ENCODE data around the gene GSG1L. TPM values are rescaled to one million over a fixed set of nuclear protein-coding genes. Genes with fewer than 3 reads are reported as not detected.

Gene GSG1L
- total RNA-seq, 2 donors from 2014 or later: 13.9 to 34.7 TPM

DNA sequence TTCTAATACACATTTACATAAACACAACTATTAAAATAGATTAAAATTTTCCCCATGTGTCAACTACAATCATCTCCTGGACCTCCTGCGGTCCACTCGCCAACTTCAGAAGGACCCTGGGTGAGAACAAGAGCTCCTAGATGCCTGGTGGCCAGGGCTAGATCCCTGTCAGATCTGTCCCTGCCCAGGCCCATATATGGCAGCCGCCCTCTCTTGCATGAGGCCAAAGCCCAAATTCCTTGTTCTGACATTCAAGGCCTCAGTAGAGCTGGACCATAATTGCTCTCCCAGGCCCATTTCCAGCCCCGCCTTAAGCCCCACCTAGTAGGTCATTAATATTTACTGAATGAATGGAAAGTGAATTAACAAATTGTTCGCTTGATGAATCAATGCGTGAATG lies 275.8 kb downstream of the GSG1L start:
- no peak overlapping the region for H3K27ac ChIP-seq
- H3K4me3 ChIP-seq: no peak overlapping the region
- no peak for DNase-seq (ENCODE audit: low spot score)
- H3K27me3 ChIP-seq: no peaks in the 10 kb centered on the region
- H3K4me1 ChIP-seq: no peaks in the 10 kb centered on the region
- H3K9me3 ChIP-seq: no peaks in the 10 kb centered on the region
- no peaks in the 10 kb centered on the region for H3K36me3 ChIP-seq
- TF ChIP-seq, protein P1, sequence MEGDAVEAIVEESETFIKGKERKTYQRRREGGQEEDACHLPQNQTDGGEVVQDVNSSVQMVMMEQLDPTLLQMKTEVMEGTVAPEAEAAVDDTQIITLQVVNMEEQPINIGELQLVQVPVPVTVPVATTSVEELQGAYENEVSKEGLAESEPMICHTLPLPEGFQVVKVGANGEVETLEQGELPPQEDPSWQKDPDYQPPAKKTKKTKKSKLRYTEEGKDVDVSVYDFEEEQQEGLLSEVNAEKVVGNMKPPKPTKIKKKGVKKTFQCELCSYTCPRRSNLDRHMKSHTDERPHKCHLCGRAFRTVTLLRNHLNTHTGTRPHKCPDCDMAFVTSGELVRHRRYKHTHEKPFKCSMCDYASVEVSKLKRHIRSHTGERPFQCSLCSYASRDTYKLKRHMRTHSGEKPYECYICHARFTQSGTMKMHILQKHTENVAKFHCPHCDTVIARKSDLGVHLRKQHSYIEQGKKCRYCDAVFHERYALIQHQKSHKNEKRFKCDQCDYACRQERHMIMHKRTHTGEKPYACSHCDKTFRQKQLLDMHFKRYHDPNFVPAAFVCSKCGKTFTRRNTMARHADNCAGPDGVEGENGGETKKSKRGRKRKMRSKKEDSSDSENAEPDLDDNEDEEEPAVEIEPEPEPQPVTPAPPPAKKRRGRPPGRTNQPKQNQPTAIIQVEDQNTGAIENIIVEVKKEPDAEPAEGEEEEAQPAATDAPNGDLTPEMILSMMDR (IDR thresholded peaks at IDR 0.05): no peak

DNA sequence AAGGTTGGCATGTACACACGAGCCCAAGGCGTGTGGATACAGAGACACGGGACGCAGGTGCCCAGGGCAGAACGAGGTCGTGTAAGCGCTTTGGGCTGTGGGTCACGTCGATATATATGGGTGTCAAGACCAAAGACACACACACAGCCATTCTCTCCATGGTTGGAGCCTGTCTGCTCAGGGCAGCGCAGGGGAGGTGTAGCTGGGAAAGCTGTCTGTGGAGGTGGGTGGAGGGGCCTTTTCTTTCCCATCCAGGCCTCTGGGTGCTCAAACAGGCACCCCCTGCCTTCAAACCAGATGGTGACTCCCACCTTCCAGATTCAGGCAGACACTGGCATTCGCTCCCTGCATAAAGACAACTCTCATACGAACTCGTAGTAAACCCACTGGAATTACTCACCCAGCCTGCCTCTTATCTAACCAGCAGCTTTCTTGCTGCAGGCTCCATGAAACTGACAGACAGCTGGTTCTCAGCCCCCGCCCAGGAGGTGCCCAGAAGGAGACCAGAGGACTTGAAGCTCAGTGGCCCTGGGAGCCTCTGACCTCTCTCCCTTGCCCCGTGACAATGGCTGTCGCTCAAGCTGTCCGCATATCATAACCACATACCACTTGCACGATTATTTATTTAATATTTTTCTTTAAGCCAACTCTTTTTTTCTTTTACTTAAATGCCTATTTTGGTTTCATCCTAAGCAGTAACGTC lies 276.4 kb downstream of the GSG1L start:
- Histone ChIP-seq H3K9me3 (no peaks in the 10 kb centered on the region), H3K4me1 (no peaks in the 10 kb centered on the region), H3K27me3 (no peaks in the 10 kb centered on the region), H3K27ac (no peak overlapping the region), H3K4me3 (no peak overlapping the region), H3K36me3 (no peaks in the 10 kb centered on the region)
- TF ChIP-seq, protein P1 (IDR thresholded peaks at IDR 0.05): no peak
- DNase-seq (ENCODE audit: low spot score): no peak

DNA sequence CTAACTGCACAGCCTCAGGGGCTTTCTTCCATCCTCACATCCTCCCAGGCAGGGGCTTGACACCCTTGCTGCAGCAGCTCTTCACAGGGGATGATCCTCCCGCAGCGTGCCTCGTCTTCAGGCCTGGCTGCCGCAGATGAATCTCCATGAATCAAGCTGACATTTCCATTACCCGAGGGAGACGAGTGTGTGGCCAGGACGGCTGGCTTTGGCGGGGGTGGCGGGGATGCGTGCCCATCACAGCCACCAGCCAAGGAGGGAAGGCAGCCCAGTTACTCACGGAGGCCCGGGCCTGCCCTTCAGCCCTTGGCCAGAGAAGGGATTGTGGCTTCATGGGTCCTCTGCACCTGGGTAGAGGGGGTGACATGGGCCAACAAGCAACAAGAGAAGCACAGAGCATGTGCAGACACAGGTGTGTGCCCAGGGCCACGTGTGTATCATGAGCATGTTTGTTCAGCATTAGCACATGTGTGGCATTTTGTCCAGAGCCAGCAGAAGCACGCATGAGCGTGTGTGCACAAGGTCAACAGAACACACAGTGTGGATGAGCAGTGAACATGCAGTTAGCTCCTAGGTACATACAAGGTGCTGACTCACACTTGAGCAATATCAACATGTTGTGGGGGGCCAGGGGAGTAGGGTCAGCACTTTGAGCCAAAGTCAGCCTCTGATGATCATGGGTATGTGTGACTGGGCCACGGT lies 277.1 kb downstream of the GSG1L start:
- H3K4me3 ChIP-seq: no peak overlapping the region
- DNase-seq (ENCODE audit: low spot score): no peak
- TF ChIP-seq, protein P1 (IDR thresholded peaks at IDR 0.05): no peak
- no peak overlapping the region for H3K27ac ChIP-seq
- H3K27me3 ChIP-seq: no peaks in the 10 kb centered on the region
- no peaks in the 10 kb centered on the region for H3K4me1 ChIP-seq
- no peaks in the 10 kb centered on the region for H3K36me3 ChIP-seq
- H3K9me3 ChIP-seq: no peaks in the 10 kb centered on the region

DNA sequence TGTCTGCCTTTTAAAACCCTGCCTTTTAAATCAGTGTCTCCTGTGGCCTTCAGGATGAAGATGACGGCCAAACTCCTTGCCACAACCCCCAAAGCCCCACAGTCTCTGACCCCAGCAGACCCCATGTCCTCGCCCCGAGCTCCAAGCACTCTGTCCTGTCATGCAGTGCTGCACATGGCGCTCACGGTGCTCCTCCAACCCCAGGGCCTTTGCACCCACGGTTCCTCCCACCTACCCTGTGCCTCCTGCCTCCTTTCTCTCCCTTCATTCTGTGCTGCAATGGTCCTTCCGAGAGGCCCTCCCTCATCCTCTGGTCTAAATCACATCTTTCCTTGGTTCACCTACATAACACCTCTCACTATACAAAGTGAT lies 278.2 kb downstream of the GSG1L start:
- Histone ChIP-seq H3K36me3 (no peaks in the 10 kb centered on the region), H3K27ac (no peak overlapping the region), H3K27me3 (no peaks in the 10 kb centered on the region), H3K4me1 (peaks cover 0 to 6% of the 10 kb centered on the region in 2 donors), H3K9me3 (no peaks in the 10 kb centered on the region), H3K4me3 (no peak overlapping the region)
- TF ChIP-seq, protein P1 (IDR thresholded peaks at IDR 0.05): no peak
- no peak for DNase-seq (ENCODE audit: low spot score)

DNA sequence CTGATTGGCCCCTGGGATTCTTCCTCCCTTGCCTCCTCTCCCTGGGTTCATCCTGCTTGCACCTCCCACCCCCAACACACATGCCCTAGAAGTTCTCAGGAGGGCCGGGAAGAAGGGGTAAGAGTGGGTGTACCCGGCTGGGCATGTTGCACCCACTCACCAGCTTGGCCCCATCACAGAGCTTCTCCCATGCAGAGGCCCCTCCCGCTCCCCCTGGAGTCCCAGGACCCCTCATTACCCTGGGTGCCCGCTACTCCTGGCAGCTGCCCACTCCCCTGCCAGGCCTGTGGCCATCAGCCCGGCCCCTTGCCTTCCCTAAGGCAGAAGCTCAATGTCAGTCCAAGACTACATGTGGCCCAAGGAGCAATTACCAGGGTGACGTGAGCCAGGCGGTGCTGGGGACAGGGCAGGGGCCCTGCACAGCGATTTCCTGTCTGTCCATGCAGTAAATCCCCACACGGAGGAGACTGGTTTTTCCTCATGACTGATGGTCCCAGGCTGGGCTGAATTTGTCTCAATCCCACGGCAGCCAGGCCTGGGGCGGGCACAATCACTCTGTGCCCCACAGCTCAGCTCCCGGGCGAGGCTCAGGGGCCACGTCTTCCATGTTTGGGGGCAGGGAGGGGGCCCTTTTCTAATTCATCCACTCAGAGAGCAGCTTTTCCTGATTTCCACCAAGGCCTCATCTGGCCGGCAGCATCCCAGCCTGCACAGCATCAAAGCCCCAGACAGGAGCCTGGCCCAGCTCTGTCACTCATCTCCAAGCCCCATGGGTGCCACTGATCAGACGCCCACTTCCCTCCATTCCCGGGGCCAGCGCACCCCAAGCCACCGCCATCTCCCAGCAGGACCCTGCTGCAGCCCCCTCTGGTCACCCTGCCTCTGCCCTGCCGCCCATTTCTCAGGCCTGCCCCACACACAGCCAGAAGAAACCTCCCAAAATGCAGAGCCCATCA lies 278.9 kb downstream of the GSG1L start:
- peaks cover 0 to 6% of the 10 kb centered on the region in 2 donors for H3K4me1 ChIP-seq
- H3K27ac ChIP-seq: no peak overlapping the region
- no peaks in the 10 kb centered on the region for H3K9me3 ChIP-seq
- H3K36me3 ChIP-seq: no peaks in the 10 kb centered on the region
- no peak for DNase-seq (ENCODE audit: low spot score)
- H3K27me3 ChIP-seq: no peaks in the 10 kb centered on the region
- TF ChIP-seq, protein P1 (IDR thresholded peaks at IDR 0.05): no peak
- no peak overlapping the region for H3K4me3 ChIP-seq

All from right atrium auricular region (tissue), 2 donors.